Fibroblast of pulmonary artery (primary cell): ENCODE results near the gene CSF1.
"Not testable (repeated sequence)": the region's sequence is repeated elsewhere in the genome, so short reads cannot be mapped to it uniquely, and the experiment has no call there.

Source experiments
- DNase-seq: peaks from one replicate; pipeline ENCODE4 v3.0.0-alpha.2; 2010; ENCODE audit warnings: low read depth
- H3K4me3 ChIP-seq: replicated peaks from 2 replicates; pipeline ENCODE4 v1.5.1; 2011; ENCODE audit warnings: low read depth, mild to moderate bottlenecking, control low read depth, low read length, moderate library complexity
- CTCF ChIP-seq: IDR thresholded peaks from 2 replicates; pipeline ENCODE4 v1.5.1; 2011; ENCODE audit warnings: mild to moderate bottlenecking, control low read depth, low read length, inconsistent platforms; ENCODE audit errors: missing control alignments

CSF1 gene

GRCh38 chr1:109950509-109950908 is 39.9 kb downstream of the CSF1 start:
- DNase-seq: no peak
- no peak for TF ChIP-seq CTCF
- H3K4me3 ChIP-seq: no peak overlapping the region

GRCh38 chr1:109951501-109951900 is 40.9 kb downstream of the CSF1 start:
- DNase-seq, H3K4me3 ChIP-seq: not testable (repeated sequence)

GRCh38 chr1:109954041-109954512 is 43.4 kb downstream of the CSF1 start:
- DNase-seq: no peak
- no peak for TF ChIP-seq CTCF
- H3K4me3 ChIP-seq: no peak overlapping the region

GRCh38 chr1:109959632-109959973 is 49.0 kb downstream of the CSF1 start:
- DNase-seq: no peak
- no peak overlapping the region for H3K4me3 ChIP-seq
- no peak for TF ChIP-seq CTCF

- H3K4me3 ChIP-seq: no peak overlapping the region
- DNase-seq: peak; percentile 74
- no peak for TF ChIP-seq CTCF
Observed at GRCh38 chr1:109959974-109960744, 49.5 kb downstream of the CSF1 start.

GRCh38 chr1:109960745-109961094 is 50.1 kb downstream of the CSF1 start:
- no peak overlapping the region for H3K4me3 ChIP-seq
- no peak for TF ChIP-seq CTCF
- DNase-seq: no peak

- H3K4me3 ChIP-seq: no peak overlapping the region
- peak; percentile 55 for DNase-seq
- no peak for TF ChIP-seq CTCF
Observed at GRCh38 chr1:109963864-109964263, 53.2 kb downstream of the CSF1 start.
